GM18951 (cell line): ENCODE results near the gene CAMK4.

ENCODE experiments used
- POLR2A ChIP-seq: IDR thresholded peaks from 4 replicates; pipeline ENCODE4 v1.6.1; 2011; ENCODE audit warnings: mild to moderate bottlenecking; ENCODE audit not compliant: insufficient read length, insufficient read depth; ENCODE audit errors: extremely low read depth
- in situ Hi-C: fragments of 300-500 bp; cut with MboI; formaldehyde crosslinking; loops from one replicate; pipeline ENCODE4 v1.12.0; 2022; ENCODE audit warnings: low sequenced_read_pairs, mixed read lengths, inconsistent platforms; ENCODE audit not compliant: unreplicated experiment

CAMK4 gene

DNA sequence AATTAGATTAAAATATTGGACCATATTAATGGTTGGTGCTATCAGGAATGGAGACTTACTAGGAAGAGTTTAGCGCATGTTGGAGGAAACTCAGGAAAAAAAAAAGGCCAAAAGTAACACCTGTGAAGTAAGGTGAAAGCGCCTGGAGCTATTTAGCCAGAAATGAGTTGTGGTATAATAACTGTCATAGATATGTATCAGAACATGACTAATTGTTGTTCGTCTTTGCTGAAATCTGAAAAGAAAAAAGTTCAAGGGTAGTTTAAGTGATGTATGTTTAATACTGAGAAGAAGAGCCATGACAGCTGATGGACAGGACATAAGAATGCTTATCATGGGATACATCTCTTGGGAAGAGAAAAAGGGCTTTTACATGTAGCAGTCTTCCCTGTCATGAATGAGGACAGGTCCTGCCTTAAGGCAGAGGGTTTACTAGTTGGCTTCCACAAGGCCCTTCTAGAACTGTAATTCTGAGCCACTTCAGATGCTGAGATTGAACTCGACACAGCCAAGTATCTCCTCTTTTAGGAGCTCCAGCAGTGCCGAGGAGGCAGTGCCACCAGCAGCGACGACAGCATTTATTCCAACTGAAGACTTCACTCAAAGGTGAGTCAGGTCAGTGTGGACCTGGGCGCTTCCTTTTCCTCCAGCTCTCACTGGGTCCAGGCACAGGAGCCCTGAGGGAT lies 940 bp upstream of the CAMK4 start:
- in situ Hi-C loops: no loop called here

DNA sequence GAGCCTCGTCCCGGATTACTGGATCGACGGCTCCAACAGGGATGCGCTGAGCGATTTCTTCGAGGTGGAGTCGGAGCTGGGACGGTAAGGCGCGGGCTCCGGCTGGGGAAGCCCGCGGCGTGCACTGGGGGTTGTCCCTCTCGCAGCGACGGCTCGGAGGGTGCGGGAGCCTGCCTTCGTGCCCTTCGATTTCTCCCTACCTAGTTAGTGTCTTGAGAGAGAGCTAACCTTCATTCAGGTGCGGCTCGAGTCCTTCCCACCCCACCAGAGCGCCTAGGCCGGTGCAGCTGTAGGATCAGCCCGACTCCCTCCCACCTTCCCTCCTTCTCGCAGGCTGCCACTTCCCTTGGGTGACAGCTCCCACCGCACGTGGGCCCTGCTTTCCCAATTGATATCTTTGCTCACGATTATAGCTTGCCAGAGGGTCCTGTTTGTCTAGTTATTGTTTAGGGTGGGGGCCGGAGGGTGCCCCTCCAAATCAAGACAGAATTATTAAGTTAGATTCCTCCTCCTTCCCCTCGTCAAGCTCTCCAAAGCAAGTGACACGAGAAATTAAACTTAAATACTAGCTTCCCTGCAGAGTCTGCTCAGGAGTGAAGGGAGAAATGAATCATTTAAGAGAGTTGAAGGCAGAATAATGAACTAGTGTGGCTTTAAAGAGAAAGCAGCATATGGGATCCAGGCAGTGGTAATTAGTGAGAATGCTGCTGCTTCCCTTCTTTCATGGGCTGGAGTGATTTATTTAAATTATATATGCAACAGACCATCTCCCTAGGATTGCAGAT lies 569 bp downstream of the CAMK4 start:
- TF ChIP-seq POLR2A: no peak
- in situ Hi-C loops: no loop called here

More for the DNA sequence above, 940 bp upstream of the CAMK4 start:
- TF ChIP-seq POLR2A: no peak

DNA sequence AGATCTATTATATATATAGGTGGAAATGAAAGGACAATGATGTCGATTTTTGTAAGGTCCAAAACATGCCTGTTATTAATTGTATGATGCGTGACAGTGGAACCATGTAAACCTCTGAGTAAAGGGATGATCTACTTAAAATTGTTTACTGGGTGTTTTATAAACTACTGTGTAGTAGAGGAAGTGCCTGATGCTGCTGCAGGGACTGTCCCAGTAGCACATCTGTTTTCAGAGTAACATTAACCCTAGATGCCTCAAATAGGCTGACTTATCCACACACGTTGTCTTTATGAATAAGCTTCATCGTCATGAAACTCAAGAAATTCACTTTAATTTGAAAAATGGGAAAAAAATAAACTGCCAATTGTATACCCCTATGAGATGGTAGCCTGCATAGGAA lies 1.7 kb downstream of the CAMK4 start:
- TF ChIP-seq POLR2A: no peak
- in situ Hi-C loops: no loop called here

DNA sequence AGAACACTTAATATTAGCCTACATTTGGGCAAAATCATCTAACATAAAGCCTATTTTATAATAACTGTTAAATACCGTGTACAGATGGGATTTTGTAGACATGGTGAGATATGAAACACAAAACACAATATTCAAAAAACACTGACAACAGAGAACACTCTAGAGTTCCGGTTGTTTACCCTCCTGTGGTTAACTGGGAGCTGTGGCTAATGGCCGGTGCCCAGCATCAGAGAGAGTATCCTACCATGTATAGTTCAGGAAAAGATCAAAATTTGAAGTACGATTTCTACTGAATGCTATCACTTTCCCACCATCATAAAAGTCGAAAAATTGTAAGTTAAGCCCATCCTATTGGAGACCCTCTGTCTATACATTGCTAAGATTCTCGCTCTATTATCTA lies 2.4 kb downstream of the CAMK4 start:
- in situ Hi-C loops: no loop called here
- TF ChIP-seq POLR2A: no peak

DNA sequence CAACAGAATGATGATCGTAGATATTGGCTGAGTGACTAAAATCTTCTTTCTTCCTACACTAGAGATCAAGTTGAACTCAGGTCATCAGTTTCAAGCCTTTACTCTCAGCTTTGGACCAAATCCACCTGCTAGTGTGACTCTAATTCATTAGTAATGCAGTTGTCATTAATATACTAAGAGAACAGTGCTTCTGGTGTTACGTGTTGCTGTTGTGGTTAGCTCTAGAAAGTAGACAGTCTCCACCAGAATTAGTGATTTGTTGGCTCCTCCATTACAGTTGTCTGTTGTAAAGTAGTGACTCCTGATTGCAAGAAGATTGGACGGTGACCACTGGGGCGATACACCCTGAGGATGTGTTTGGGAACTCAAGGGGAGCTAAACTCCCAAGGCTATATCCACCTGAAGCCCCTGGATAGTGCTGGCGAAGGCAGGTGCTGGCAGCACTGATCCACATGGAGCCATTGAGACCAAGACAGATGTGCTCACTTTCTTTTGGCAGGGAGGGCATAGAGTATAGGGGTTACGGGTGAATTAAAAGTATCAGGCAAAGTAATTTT lies 3.1 kb downstream of the CAMK4 start:
- TF ChIP-seq POLR2A: no peak
- in situ Hi-C loops: no loop called here

DNA sequence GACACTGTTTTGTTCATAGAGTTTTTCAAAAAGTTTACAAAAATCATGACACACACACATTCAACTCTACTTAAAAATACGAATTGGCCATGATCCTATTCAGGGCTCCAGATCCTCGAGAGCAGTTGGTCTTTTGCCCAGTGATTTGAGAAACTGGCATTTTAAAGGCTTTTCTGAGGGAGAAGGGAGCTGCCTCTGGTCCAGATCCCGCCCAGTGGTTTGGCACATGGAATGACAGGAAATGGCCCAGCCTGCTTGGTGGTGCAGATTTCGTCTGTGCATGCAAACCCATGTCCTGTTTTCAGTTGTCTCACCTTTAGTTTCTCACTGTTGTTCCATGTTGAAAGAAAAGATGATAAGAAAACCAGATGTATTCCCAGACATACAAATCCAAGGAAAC lies 3.6 kb downstream of the CAMK4 start:
- in situ Hi-C loops: no loop called here
- TF ChIP-seq POLR2A: no peak

DNA sequence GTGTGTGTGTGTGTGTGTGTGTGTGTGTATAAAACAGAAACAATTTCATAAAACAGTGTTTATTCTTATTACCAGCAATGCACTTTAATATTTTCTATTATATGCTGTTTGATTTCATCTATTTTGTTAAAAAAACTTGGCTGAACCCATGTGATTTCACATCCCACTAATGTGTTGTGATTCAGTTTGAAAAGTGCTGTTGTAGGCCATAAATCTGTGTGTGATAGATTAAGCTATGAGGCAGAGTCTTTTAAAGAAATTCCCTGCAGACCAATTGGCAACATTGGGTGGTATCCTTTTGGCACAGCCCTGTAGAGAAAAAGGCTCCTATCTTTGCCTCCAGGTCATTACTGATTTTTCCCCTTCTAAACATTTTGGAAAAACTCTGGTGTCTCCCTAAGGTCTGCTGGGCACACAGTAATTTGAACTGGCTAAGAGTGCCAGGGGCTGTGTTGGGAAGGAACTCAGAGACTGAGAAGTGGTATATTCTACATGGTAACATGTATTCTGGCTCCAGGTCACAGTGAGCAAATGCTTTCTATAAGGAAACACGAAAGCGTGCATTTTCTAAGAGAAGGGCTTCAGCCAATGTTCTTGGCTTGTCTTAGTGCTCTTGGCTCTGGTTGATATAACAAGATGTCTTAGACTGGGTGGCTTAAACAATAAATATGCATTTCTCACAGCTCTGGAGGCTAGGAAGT lies 4.5 kb downstream of the CAMK4 start:
- in situ Hi-C loops: no loop called here

DNA sequence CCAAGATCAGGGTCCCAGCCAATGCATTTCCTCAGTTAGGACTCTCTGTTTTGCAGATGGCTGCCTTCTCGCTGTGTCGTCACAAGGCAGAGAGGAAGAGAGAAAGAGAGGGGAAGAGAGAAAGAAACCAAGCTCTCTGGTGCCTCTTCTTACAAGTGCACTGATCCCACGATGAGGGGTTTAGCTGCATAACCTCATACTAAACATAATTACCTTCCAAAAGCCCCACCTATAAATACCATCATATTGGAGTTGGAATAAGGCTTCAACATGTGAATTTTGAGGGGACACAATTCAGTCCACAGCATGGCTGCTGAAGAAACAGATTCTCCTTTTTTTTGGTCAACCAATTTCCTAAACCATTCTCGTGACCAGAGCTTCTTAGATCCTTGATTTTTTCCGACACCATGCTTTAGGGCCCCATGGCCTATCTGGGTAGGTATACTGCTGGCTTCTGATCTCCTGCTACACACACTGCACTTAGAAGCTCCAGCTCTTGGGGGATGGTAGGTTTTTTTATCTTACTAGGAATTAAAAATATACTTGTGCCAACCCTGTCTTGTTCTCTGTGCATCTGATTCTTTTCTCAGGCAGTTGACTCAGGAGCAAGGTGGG lies 5.1 kb downstream of the CAMK4 start:
- in situ Hi-C loops: no loop called here
- no peak for TF ChIP-seq POLR2A

More for the DNA sequence above, 4.5 kb downstream of the CAMK4 start:
- TF ChIP-seq POLR2A: no peak

DNA sequence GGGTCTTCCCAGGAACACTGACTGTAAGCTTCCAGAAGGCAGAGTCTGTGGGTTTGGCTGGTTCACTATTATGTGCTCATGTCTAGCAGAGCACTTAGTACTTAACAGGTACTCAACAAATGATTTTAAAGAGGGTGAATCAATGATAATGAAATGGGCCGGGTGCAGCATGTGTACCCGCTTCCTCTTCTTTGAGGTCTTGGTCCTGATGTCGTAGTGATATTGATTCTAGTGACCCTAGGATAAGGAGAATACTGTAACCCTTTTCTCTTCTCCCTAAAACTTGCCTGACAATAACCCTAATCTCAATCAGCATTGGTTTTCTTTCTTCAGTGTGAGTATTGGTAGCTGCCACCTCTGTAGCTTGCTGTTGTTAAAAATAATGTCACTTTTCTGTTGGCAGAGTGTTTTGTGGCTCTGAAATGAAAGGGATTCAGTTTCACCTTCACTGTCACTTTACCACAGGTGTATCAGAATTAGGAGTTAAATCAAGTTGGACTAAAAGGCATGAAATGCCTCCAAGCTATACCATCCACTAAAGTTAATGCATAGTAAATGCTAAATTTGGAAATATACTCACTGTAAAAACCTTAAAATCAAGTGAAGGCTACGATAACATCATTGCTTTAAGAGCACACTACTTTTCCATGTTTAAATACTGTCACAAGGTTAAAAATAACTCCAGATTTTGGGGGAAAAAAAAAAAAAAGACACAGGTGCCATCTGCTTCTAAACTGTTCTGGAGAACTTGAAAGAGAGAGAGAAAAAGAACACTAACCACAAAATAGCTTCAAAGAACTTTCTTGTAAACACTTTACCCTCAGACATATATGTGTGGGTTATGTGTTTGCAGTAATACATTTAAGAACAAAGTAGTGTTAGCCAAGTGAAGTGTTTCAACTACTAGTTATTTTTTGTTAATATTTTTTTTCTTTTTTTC lies 6.0 kb downstream of the CAMK4 start:
- in situ Hi-C loops: no loop called here

DNA sequence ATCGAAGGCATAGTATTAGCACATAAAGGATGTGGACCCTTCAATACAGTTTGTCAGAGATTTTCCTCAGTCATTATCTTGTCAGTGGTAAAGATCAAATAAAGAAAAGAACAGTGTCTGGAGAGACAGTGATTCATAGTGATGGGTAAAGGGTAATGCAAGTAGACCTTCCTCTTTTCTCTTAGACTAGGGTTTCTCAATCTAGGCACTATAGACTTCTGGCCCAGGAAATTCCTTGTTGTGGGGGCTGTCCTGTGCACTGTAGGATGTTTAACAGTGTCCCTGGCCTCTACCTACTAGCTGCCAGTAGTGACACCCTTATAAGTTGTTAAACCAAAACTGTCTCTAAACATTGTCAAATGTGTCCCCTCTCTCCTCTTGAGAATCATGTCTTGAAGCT lies 6.9 kb downstream of the CAMK4 start:
- in situ Hi-C loops: no loop called here

More for the DNA sequence above, 6.0 kb downstream of the CAMK4 start:
- no peak for TF ChIP-seq POLR2A

DNA sequence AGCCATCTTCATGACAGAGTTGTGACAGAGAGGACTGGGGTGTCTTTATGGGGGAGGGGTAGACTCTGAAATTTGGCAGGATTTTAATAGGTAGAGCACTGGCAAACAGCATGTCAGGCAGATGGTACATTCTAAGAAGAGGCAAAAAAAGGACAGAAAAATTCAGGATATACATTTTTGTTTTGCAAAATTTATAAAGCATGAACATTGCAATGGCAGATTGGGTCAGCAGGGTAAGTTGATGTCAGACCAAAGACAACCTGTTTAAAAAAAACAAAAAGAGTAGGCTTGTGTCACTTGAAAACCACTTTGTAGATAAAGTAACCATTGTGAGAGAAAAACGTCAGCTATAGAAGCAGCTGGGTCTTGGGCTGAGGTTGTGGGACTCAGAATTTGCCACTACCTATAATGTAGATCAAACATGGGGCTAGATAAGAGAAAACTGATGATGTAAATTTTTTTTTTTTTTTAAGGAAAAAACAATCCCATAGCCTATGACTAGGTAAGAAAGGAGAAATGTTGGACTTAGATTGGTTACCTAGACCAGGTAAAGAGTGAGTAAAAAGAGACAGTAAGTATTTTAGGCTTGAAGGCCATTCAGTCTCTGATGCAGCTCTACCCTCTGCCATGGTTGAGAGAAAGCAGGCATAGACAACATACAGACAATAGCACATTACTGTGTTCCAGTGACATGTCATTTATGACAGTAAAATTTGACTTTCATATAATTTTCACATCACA lies 8.3 kb downstream of the CAMK4 start:
- no peak for TF ChIP-seq POLR2A
- in situ Hi-C loops: no loop called here

More for the DNA sequence above, 6.9 kb downstream of the CAMK4 start:
- TF ChIP-seq POLR2A: no peak
